ENCODE results near the gene ZNF319. TPM values are rescaled to one million over a fixed set of nuclear protein-coding genes. Genes with fewer than 3 reads are reported as not detected.

The ZNF319 gene
- total RNA-seq, 1 donor from 2014 or later, result 14.9 TPM

GRCh38 chr16:58046936-58047335 is 46.5 kb upstream of the ZNF319 start:
- Mint-ChIP-seq H3K36me3 (ENCODE audit: unreplicated experiment) (no peaks in the 10 kb centered on the region), H3K27ac (ENCODE audit: unreplicated experiment) (no peak overlapping the region), H3K27me3 (ENCODE audit: unreplicated experiment) (peaks cover 4% of the 10 kb centered on the region), H3K4me1 (ENCODE audit: unreplicated experiment) (peaks cover 2% of the 10 kb centered on the region), H3K9me3 (ENCODE audit: unreplicated experiment) (no peaks in the 10 kb centered on the region), H3K4me3 (ENCODE audit: unreplicated experiment) (no peak overlapping the region)
- TF ChIP-seq, protein P1, sequence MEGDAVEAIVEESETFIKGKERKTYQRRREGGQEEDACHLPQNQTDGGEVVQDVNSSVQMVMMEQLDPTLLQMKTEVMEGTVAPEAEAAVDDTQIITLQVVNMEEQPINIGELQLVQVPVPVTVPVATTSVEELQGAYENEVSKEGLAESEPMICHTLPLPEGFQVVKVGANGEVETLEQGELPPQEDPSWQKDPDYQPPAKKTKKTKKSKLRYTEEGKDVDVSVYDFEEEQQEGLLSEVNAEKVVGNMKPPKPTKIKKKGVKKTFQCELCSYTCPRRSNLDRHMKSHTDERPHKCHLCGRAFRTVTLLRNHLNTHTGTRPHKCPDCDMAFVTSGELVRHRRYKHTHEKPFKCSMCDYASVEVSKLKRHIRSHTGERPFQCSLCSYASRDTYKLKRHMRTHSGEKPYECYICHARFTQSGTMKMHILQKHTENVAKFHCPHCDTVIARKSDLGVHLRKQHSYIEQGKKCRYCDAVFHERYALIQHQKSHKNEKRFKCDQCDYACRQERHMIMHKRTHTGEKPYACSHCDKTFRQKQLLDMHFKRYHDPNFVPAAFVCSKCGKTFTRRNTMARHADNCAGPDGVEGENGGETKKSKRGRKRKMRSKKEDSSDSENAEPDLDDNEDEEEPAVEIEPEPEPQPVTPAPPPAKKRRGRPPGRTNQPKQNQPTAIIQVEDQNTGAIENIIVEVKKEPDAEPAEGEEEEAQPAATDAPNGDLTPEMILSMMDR (IDR thresholded peaks at IDR 0.05), result no peak
- DNase-seq (ENCODE audit: extremely low spot score, unreplicated experiment), result no peak

DNA sequence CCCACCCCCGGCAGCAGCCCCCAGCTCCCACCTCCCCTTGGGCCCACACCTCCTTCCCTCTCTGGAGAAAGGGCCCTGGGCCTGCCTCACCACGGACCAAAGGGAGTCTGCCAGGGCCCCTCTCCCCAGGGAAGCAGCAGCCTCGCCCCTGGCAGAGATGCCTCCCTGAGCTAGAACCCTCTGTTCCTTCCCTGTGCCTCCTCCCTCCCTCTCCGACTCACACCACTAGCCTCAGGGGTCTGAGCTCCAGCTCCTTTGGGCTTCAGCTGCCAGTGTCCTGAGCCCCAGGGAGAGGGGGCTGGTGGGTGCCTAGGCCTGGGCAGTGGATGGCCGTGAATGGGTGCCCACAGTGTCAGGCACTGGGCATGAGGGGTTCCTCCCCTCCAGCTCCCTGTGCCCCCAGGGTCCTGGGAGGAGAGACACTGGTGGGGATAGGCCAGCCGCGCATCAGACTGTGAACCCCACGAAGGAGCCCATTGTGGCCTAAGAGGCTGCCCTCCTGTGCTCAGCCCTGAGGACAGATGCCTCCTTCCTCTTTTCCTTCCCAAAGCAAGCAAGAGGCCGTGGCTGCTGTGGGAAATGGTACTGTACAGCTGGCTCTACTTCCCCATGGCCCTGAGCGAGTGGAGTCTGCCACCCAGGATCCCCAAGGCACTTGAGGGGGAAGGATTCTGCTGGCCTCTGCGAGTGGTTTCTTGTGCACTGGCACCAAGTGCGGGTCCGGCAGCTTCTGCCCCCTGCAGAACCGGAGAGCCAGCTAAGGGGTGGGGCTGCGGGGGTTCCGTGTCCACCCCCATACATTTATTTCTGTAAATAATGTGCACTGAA is 45.8 kb upstream of the ZNF319 start:
- DNase-seq (ENCODE audit: extremely low spot score, unreplicated experiment), result no peak
- no peaks in the 10 kb centered on the region for H3K9me3 Mint-ChIP-seq (ENCODE audit: unreplicated experiment)
- no peaks in the 10 kb centered on the region for H3K36me3 Mint-ChIP-seq (ENCODE audit: unreplicated experiment)
- TF ChIP-seq, protein P1 (IDR thresholded peaks at IDR 0.05), result no peak
- peaks cover 2% of the 10 kb centered on the region for H3K4me1 Mint-ChIP-seq (ENCODE audit: unreplicated experiment)
- no peak overlapping the region for H3K27ac Mint-ChIP-seq (ENCODE audit: unreplicated experiment)
- peaks cover 4% of the 10 kb centered on the region for H3K27me3 Mint-ChIP-seq (ENCODE audit: unreplicated experiment)
- no peak overlapping the region for H3K4me3 Mint-ChIP-seq (ENCODE audit: unreplicated experiment)

DNA sequence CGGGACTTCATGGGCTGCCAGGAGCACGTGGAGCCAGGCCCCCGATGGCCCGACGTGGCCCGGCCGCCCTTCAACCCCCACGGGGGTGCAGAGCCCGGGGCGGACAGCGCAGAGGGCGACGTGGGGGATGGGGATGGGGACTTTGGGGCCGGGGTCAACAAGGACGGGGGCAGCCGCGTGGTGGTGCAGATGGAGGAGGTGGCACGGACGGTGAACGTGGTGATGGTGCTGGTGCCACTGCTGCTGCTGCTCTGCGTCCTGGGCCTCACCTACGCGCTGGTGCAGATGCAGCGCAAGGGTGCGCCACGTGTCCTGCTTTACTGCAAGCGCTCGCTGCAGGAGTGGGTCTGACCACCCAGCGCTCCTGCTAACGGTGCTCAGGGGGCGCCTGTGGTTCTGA is 44.6 kb upstream of the ZNF319 start:
- Mint-ChIP-seq H3K27ac (ENCODE audit: unreplicated experiment) (no peak overlapping the region), H3K4me1 (ENCODE audit: unreplicated experiment) (peaks cover 2% of the 10 kb centered on the region), H3K9me3 (ENCODE audit: unreplicated experiment) (no peaks in the 10 kb centered on the region), H3K27me3 (ENCODE audit: unreplicated experiment) (peaks cover 4% of the 10 kb centered on the region), H3K36me3 (ENCODE audit: unreplicated experiment) (no peaks in the 10 kb centered on the region), H3K4me3 (ENCODE audit: unreplicated experiment) (no peak overlapping the region)
- no peak for DNase-seq (ENCODE audit: extremely low spot score, unreplicated experiment)
- TF ChIP-seq, protein P1 (IDR thresholded peaks at IDR 0.05), result no peak

- no peaks in the 10 kb centered on the region for H3K36me3 Mint-ChIP-seq (ENCODE audit: unreplicated experiment)
- no peak overlapping the region for H3K27ac Mint-ChIP-seq (ENCODE audit: unreplicated experiment)
- no peaks in the 10 kb centered on the region for H3K9me3 Mint-ChIP-seq (ENCODE audit: unreplicated experiment)
Observed at GRCh38 chr16:58044266-58045019, 44.0 kb upstream of the ZNF319 start.

More at GRCh38 chr16:58044266-58045019, 44.0 kb upstream of the ZNF319 start:
- Mint-ChIP-seq H3K27me3 (ENCODE audit: unreplicated experiment) (peaks cover 4% of the 10 kb centered on the region), H3K4me1 (ENCODE audit: unreplicated experiment) (peaks cover 2% of the 10 kb centered on the region), H3K4me3 (ENCODE audit: unreplicated experiment) (no peak overlapping the region)
- no peak for DNase-seq (ENCODE audit: extremely low spot score, unreplicated experiment)
- TF ChIP-seq, protein P1 (IDR thresholded peaks at IDR 0.05), result no peak
